ENCODE data around the gene COMMD3. TPM values are rescaled to one million over a fixed set of nuclear protein-coding genes. Genes with fewer than 3 reads are reported as not detected.

Gene COMMD3
- total RNA-seq, 1 donor from 2014 or later = 51.0 TPM

GRCh38 chr10:22285130-22285529 lies 31.1 kb upstream of the COMMD3 start:
- Histone ChIP-seq H3K27ac (no peak overlapping the region), H3K36me3 (no peaks in the 10 kb centered on the region), H3K4me1 (no peaks in the 10 kb centered on the region), H3K27me3 (ENCODE audit: low read depth) (no peaks in the 10 kb centered on the region), H3K4me3 (no peak overlapping the region), H3K9me3 (no peaks in the 10 kb centered on the region)
- intact Hi-C loops (cut with DNase I) = no loop called here
- no peak for ATAC-seq
- no peak for DNase-seq
- no peak for TF ChIP-seq CTCF (IDR thresholded peaks at IDR 0.05)

- H3K4me1 ChIP-seq = no peaks in the 10 kb centered on the region
- no peak overlapping the region for H3K4me3 ChIP-seq
- intact Hi-C loops (cut with DNase I) = no loop called here
- no peak for TF ChIP-seq CTCF (IDR thresholded peaks at IDR 0.05)
- H3K9me3 ChIP-seq = no peaks in the 10 kb centered on the region
- H3K27ac ChIP-seq = no peak overlapping the region
- H3K27me3 ChIP-seq (ENCODE audit: low read depth) = no peaks in the 10 kb centered on the region
- DNase-seq (no peak), ATAC-seq (no peak)
- H3K36me3 ChIP-seq = no peaks in the 10 kb centered on the region
These were observed 22.3 kb upstream of the COMMD3 start for GRCh38 chr10:22293747-22294404.

GRCh38 chr10:22294694-22295093 lies 21.5 kb upstream of the COMMD3 start:
- no peak overlapping the region for H3K27ac ChIP-seq
- H3K27me3 ChIP-seq (ENCODE audit: low read depth) = no peaks in the 10 kb centered on the region
- TF ChIP-seq CTCF (IDR thresholded peaks at IDR 0.05) = no peak
- no peaks in the 10 kb centered on the region for H3K9me3 ChIP-seq
- no peak overlapping the region for H3K4me3 ChIP-seq
- no peak for ATAC-seq
- no peaks in the 10 kb centered on the region for H3K4me1 ChIP-seq
- intact Hi-C loops (cut with DNase I) = no loop called here
- H3K36me3 ChIP-seq = no peaks in the 10 kb centered on the region
- no peak for DNase-seq

- Histone ChIP-seq H3K4me1 (no peaks in the 10 kb centered on the region), H3K27ac (no peak overlapping the region), H3K9me3 (no peaks in the 10 kb centered on the region), H3K4me3 (no peak overlapping the region), H3K27me3 (ENCODE audit: low read depth) (no peaks in the 10 kb centered on the region), H3K36me3 (no peaks in the 10 kb centered on the region)
- TF ChIP-seq CTCF (IDR thresholded peaks at IDR 0.05) = no peak
- no peak for ATAC-seq
- intact Hi-C loops (cut with DNase I) = loop anchor here (10.0 kb wide), 1 partner anchor 306 kb away; no protein-coding TSS in a partner anchor
- no peak for DNase-seq
These were observed 15.0 kb upstream of the COMMD3 start for GRCh38 chr10:22301193-22301592.

GRCh38 chr10:22303461-22303860 lies 12.7 kb upstream of the COMMD3 start:
- H3K4me3 ChIP-seq = no peak overlapping the region
- no peaks in the 10 kb centered on the region for H3K36me3 ChIP-seq
- no peak overlapping the region for H3K27ac ChIP-seq
- no peaks in the 10 kb centered on the region for H3K4me1 ChIP-seq
- intact Hi-C loops (cut with DNase I) = loop anchor here (10.0 kb wide), 1 partner anchor 309 kb away; no protein-coding TSS in a partner anchor
- no peak for TF ChIP-seq CTCF (IDR thresholded peaks at IDR 0.05)
- no peaks in the 10 kb centered on the region for H3K9me3 ChIP-seq
- ATAC-seq (no peak), DNase-seq (no peak)
- H3K27me3 ChIP-seq (ENCODE audit: low read depth) = peaks cover 5% of the 10 kb centered on the region
